T-helper 2 cell treated with Interferon-gamma antibody and Interleukin-4, amounts not matched to agents 100 ng/mL and 5 ng/mL, for 36 hours (primary cell): ENCODE data around the gene RNF138. TPM values are rescaled to one million over a fixed set of nuclear protein-coding genes. Genes with fewer than 3 reads are reported as not detected.

Source experiments
- intact Hi-C: fragments of 100-400 bp; cut with micrococcal nuclease; formaldehyde crosslinking; loops from one replicate; pipeline ENCODE4 v1.15.1; 2023
- total RNA-seq: library from RNA; stranded (reverse); gene quantifications from 2 replicates; pipeline ENCODE4 v1.2.3, GENCODE V29; 2022

RNF138 gene
- total RNA-seq, 1 donor from 2014 or later: 74.5 TPM

GRCh38 chr18:32095192-32095899, 3.7 kb downstream of the RNF138 start:
- intact Hi-C loops: loop anchor here (2.0 to 10.0 kb wide), 2 partner anchors 15 to 411 kb away; partner anchors contain the start of gene B4GALT6

GRCh38 chr18:32095900-32096229, 4.2 kb downstream of the RNF138 start:
- intact Hi-C loops: loop anchor here (2.0 to 10.0 kb wide), 2 partner anchors 15 to 411 kb away; partner anchors contain the start of gene B4GALT6

- intact Hi-C loops: loop anchor here (10.0 kb wide), 1 partner anchor 412 kb away; the partner anchor contains the start of gene B4GALT6
Measured at GRCh38 chr18:32096946-32097345, 5.3 kb downstream of the RNF138 start.

DNA sequence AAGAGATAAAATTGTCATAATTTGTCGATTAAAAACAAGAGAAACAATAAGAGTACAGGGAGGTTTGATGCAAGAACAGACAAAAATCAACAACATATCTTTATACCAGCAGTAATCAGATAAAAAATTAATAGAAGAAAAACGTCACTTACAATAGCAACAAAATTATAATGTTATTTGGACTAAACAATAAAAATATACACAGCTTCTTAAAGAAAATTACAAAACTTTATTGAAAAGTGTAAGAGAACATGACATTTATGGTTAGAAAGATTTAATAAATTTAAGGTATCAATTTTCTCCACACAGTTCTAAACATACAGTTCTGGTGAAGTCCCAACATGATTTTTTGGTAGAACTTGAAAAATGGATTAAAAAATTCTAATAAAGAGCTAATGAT, 12.8 kb downstream of the RNF138 start:
- intact Hi-C loops: no loop called here

- intact Hi-C loops: loop anchor here (2.0 kb wide), 1 partner anchor 15 kb away; no protein-coding TSS in a partner anchor
Measured at GRCh38 chr18:32110005-32110404, 18.3 kb downstream of the RNF138 start.

DNA sequence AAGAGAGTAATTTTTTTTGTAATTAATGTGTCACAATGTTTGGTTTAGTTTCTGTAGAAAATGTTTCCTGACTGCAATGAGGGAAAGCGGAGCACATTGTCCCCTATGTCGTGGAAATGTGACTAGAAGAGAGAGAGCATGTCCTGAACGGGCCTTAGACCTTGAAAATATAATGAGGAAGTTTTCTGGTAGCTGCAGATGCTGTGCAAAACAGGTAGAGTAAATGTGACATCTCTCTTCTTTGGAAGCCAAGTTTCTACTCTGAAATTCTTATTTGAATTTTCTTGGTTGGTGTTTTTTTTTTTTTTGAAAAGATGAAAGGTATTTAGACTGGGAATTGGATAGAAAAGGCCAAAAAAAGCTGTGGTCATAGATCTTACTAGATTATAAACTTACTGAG, 20.0 kb downstream of the RNF138 start:
- intact Hi-C loops: loop anchor here (2.0 kb wide), 1 partner anchor 17 kb away; no protein-coding TSS in a partner anchor

- intact Hi-C loops: no loop called here
Measured at GRCh38 chr18:32112826-32113225, 21.2 kb downstream of the RNF138 start.

DNA sequence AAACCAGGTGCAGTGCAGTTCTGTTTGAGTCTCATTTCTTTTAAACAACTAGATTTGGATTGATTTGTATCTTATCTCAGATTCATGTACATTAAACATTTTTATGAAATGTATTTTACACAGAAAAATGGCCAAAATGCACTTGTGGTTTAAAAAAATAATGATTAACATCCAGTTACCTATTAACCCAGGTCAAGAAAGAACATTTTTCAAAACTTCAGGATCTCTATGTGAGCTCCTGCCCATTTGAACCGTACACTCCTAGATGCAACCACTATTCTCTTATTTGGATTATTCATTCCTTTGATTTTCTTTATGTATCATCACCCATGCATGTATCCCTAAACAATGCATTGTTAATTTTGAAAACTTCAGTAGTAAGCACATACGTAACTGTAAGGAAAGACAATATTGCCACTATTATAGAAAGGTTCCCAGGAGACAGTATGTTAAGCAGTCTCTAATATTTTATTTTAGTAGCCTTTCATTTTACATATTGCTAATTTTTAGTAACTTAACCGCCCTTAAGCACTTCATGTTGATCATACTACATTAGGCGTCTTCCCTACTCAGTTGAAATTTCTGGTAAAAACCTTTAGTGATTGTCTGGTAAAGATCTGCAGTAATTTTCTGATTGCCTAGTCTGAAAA, 22.7 kb downstream of the RNF138 start:
- intact Hi-C loops: no loop called here

DNA sequence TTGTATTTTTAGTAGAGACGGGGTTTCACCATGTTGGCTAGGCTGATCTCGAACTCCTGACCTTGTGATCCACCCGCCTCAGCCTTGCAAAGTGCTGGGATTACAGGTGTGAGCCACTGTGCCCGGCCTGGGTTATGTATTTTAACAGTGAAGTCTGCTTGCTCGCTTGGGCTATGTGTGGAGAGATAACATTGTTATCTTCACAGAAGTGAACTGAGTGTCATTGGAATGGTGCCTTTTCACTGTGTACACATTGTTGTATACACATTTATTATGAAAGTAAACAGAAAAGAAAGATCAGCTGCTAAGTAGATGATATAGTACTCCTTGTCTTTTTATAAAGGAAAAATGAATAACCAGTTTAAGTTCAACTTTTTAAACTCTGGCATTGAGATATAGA, 30.4 kb downstream of the RNF138 start:
- intact Hi-C loops: no loop called here

DNA sequence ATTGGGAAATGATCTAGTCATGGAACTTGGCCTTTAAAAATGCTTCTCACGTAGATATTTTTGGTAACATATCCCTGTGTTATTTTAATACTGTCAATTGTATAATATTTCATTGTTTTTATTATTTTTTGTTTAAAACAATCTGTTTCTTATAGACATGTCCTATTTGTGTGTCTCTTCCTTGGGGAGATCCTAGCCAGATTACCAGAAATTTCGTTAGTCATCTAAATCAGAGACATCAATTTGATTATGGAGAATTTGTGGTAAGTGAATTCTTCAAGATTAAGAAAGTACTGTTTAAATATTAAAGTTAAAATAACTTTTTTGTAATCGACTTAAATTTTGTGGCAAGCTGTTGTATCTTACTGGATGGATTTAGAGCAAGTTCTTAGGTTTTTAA, 34.9 kb downstream of the RNF138 start:
- intact Hi-C loops: no loop called here

GRCh38 chr18:32135625-32136024, 44.0 kb downstream of the RNF138 start:
- intact Hi-C loops: loop anchor here (5.0 kb wide), 1 partner anchor 193 kb away; the partner anchor contains the start of gene TRAPPC8

- intact Hi-C loops: loop anchor here (5.0 kb wide), 1 partner anchor 196 kb away; the partner anchor contains the start of gene TRAPPC8
Measured at GRCh38 chr18:32138332-32138982, 46.8 kb downstream of the RNF138 start.

GRCh38 chr18:32139835-32140283, 48.2 kb downstream of the RNF138 start:
- intact Hi-C loops: loop anchor here (5.0 kb wide), 1 partner anchor 198 kb away; the partner anchor contains the start of gene TRAPPC8

- intact Hi-C loops: no loop called here
Measured at GRCh38 chr18:32148185-32148870, 56.7 kb downstream of the RNF138 start.

- intact Hi-C loops: loop anchor here (10.0 kb wide), 1 partner anchor 122 kb away; no protein-coding TSS in a partner anchor
Measured at GRCh38 chr18:32152705-32153448, 61.2 kb downstream of the RNF138 start.

DNA sequence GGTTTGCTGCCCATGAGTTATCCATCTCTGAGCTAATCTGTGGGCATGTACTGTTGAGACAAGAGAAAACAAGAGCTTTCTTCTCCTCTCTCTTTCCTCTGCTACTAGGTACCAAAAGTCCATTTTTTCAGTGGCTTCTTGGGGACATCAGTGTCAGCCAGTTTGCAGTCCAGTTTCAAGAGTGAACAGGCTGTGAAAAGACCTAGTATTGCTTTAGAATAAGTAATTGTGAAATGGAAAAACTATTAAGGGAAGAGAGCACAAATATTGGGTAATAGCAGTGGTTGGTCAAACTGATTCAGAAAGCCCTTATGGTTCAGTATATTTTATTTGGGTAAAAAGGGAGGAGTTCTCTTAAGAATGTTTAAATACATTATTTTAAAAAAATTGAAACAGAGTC, 65.2 kb downstream of the RNF138 start:
- intact Hi-C loops: loop anchor here (5.0 to 10.0 kb wide), 2 partner anchors 118 to 215 kb away; partner anchors contain the start of gene TRAPPC8

DNA sequence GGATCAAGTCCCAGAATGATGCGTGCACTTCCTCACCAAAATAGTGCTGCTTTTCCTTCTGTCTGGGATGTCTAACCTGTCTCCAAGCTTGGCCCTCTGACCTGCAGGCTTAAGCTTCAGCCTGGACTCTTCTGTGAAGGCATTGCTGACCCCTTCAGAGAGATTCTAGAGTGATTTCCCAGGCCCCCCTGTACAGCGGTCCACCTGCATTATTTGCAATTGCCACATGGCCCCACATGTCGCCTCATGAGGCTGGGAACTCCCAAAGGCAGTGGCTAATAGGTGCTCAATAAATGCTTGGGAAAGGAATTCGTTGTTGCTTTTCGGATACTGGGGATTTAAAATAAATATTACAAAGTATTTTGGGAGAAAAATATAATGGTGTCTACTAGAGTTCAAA, 65.9 kb downstream of the RNF138 start:
- intact Hi-C loops: loop anchor here (5.0 to 10.0 kb wide), 2 partner anchors 117 to 215 kb away; partner anchors contain the start of gene TRAPPC8

- intact Hi-C loops: loop anchor here (1.0 to 10.0 kb wide), 4 partner anchors 117 to 394 kb away; partner anchors contain the start of genes GAREM1 and TRAPPC8
Measured at GRCh38 chr18:32158108-32158624, 66.5 kb downstream of the RNF138 start.

DNA sequence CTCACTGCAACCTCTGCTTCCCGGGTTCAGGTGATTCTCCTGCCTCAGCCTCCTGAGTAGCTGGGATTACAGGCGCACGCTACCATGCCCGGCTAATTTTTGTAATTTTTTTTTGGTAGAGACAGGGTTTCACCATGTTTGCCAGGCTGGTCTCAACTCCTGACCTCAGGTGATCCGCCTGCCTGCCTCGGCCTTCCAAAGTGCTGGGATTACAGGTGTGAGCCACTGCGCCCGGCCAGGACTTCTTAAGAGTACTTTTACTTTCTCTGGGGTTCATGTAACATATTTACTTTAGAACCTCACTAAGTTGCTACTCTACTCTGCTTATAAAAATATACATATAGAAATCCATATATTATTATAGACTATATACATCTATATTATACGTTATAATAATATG, 67.0 kb downstream of the RNF138 start:
- intact Hi-C loops: loop anchor here (1.0 to 10.0 kb wide), 4 partner anchors 116 to 394 kb away; partner anchors contain the start of genes GAREM1 and TRAPPC8

- intact Hi-C loops: no loop called here
Measured at GRCh38 chr18:32160547-32160946, 68.9 kb downstream of the RNF138 start.
